Neural cell (in vitro differentiated cells): ENCODE measurements around the gene PIK3R3.

Experiments
- CTCF ChIP-seq: fragments of 450-650 bp; IDR thresholded peaks from 2 replicates; pipeline ENCODE4 v1.5.1; 2014; ENCODE audit warnings: antibody characterized with exemption, mild to moderate bottlenecking, moderate library complexity; ENCODE audit not compliant: poor library complexity, severe bottlenecking
- EZH2 ChIP-seq: fragments of 200-600, 300-800 bp; shearing (Covaris generic), sonication (generic); IDR thresholded peaks from 2 replicates; pipeline ENCODE4 v1.6.1; 2014; ENCODE audit warnings: antibody characterized with exemption, low read length, borderline replicate concordance, mild to moderate bottlenecking; ENCODE audit not compliant: insufficient read depth, poor library complexity, severe bottlenecking
- MXI1 ChIP-seq: fragments of 450-650 bp; conservative IDR thresholded peaks from 2 replicates; pipeline ENCODE4 v1.6.1; 2014; ENCODE audit warnings: antibody characterized with exemption, mild to moderate bottlenecking; ENCODE audit not compliant: poor library complexity, severe bottlenecking
- POLR2AphosphoS5 ChIP-seq: IDR thresholded peaks from 2 replicates; pipeline ENCODE4 v1.6.1; 2012
- RAD21 ChIP-seq: fragments of 450-650 bp; conservative IDR thresholded peaks from 2 replicates; pipeline ENCODE4 v1.6.1; 2014; ENCODE audit warnings: antibody characterized with exemption, mild to moderate bottlenecking, moderate library complexity
- SMC3 ChIP-seq: fragments of 450-650 bp; conservative IDR thresholded peaks from 2 replicates; pipeline ENCODE4 v1.6.1; 2014; ENCODE audit warnings: antibody characterized with exemption, mild to moderate bottlenecking, moderate library complexity; ENCODE audit not compliant: poor library complexity
- TAF1 ChIP-seq: IDR thresholded peaks from 2 replicates; pipeline ENCODE4 v1.6.1; 2012; ENCODE audit warnings: low read depth

GRCh38 chr1:46039571-46040052 is 92.8 kb downstream of the PIK3R3 start:
- TF ChIP-seq CTCF (no peak), TAF1 (no peak), EZH2 (no peak), MXI1 (no peak), POLR2AphosphoS5 (no peak), RAD21 (no peak), SMC3 (no peak)
